Esophagus (tissue), 2 donors: ENCODE data around the gene FKBP14. TPM values are rescaled to one million over a fixed set of nuclear protein-coding genes. Genes with fewer than 3 reads are reported as not detected.

Experiments
- H3K27ac ChIP-seq, 2 donors: one replicate each; pipeline ENCODE4 v1.5.1; 2013; ENCODE audit warnings: low read depth in 2 of 2, mild to moderate bottlenecking in 2 of 2, inconsistent platforms in 1 of 2, low read length in 1 of 2, moderate library complexity in 1 of 2
- H3K27me3 ChIP-seq, 2 donors: one replicate each; pipeline ENCODE4 v1.6.1; 2013; ENCODE audit warnings: low read length in 2 of 2, control low read depth in 1 of 2, mild to moderate bottlenecking in 1 of 2; ENCODE audit not compliant: insufficient read depth in 2 of 2, control insufficient read depth in 1 of 2
- H3K36me3 ChIP-seq, 2 donors: one replicate each; pipeline ENCODE4 v1.6.1; 2013; ENCODE audit warnings: low read length in 1 of 2; ENCODE audit not compliant: control insufficient read depth in 2 of 2, insufficient read depth in 2 of 2
- H3K4me1 ChIP-seq, 2 donors: one replicate each; pipeline ENCODE4 v1.6.1; 2013; ENCODE audit warnings: low read length in 1 of 2; ENCODE audit not compliant: control insufficient read depth in 2 of 2, insufficient read depth in 2 of 2
- H3K4me3 ChIP-seq, 2 donors: one replicate each; pipeline ENCODE4 v1.5.1; 2013; ENCODE audit warnings: low read length in 2 of 2, mild to moderate bottlenecking in 2 of 2, low read depth in 1 of 2, moderate library complexity in 1 of 2
- H3K9me3 ChIP-seq, 2 donors: one replicate each; pipeline ENCODE4 v1.6.1; 2013; ENCODE audit warnings: mild to moderate bottlenecking in 2 of 2, low read depth in 1 of 2, low read length in 1 of 2, moderate library complexity in 1 of 2; ENCODE audit not compliant: control insufficient read depth in 2 of 2, insufficient read depth in 1 of 2
- WGBS, 2 donors: extraction: QIAGEN DNeasy Blood & Tissue Kit; methylation state at CpG; one replicate each; pipeline ENCODE4 v1.1.7; 2013; 5-methylcytosine and 5-hydroxymethylcytosine counted together
- polyA plus RNA-seq, 2 donors: library from polyadenylated mRNA; stranded (reverse); fragments of 200-250 nt; gene quantifications; one replicate each; pipeline ENCODE4 v1.2.3, GENCODE V29; 2013
- donor health status: healthy with polysubstance abuse.
- donor health status: Bipolar disorder and iron deficiency.

The FKBP14 gene
- polyA plus RNA-seq, 2 donors, result 1.9 to 3.0 TPM

- 52 to 57% methylated on average over 8 of the region's 8 CpGs for WGBS, 2 donors
- H3K27me3 ChIP-seq, result no peaks in the 10 kb centered on the region
- H3K36me3 ChIP-seq, result no peaks in the 10 kb centered on the region
- H3K27ac ChIP-seq, result peak overlapping the region; percentile 85 to 96
- peaks cover 0 to 3% of the 10 kb centered on the region in 2 donors for H3K4me1 ChIP-seq
- peak overlapping the region in 1 of 2 donors; percentile 75 for H3K4me3 ChIP-seq
- no peaks in the 10 kb centered on the region for H3K9me3 ChIP-seq
Measured at GRCh38 chr7:29987811-29988317, 38.6 kb downstream of the FKBP14 start.

- WGBS, 2 donors, result 24 to 34% methylated on average over 2 of the region's 2 CpGs
- peaks cover 0 to 3% of the 10 kb centered on the region in 2 donors for H3K4me1 ChIP-seq
- no peak overlapping the region for H3K4me3 ChIP-seq
- no peak overlapping the region for H3K27ac ChIP-seq
- H3K36me3 ChIP-seq, result no peaks in the 10 kb centered on the region
- H3K27me3 ChIP-seq, result no peaks in the 10 kb centered on the region
- no peaks in the 10 kb centered on the region for H3K9me3 ChIP-seq
Measured at GRCh38 chr7:29987083-29987482, 39.4 kb downstream of the FKBP14 start.

GRCh38 chr7:29980151-29980550, 46.4 kb downstream of the FKBP14 start:
- Histone ChIP-seq H3K27me3 (no peaks in the 10 kb centered on the region), H3K36me3 (no peaks in the 10 kb centered on the region), H3K4me3 (no peak overlapping the region), H3K9me3 (no peaks in the 10 kb centered on the region), H3K4me1 (no peaks in the 10 kb centered on the region), H3K27ac (no peak overlapping the region)

- WGBS, 2 donors, result 75 to 92% methylated on average over 8 of the region's 8 CpGs
- no peaks in the 10 kb centered on the region for H3K27me3 ChIP-seq
- H3K9me3 ChIP-seq, result no peaks in the 10 kb centered on the region
- no peak overlapping the region for H3K27ac ChIP-seq
- H3K36me3 ChIP-seq, result no peaks in the 10 kb centered on the region
- H3K4me1 ChIP-seq, result no peaks in the 10 kb centered on the region
- no peak overlapping the region for H3K4me3 ChIP-seq
Measured at GRCh38 chr7:29977886-29978651, 48.4 kb downstream of the FKBP14 start.

- Histone ChIP-seq H3K36me3 (no peaks in the 10 kb centered on the region), H3K4me3 (no peak overlapping the region), H3K27ac (peak overlapping the region in 1 of 2 donors; percentile 40), H3K9me3 (no peaks in the 10 kb centered on the region), H3K27me3 (no peaks in the 10 kb centered on the region), H3K4me1 (no peaks in the 10 kb centered on the region)
- 72 to 83% methylated on average over 6 of the region's 6 CpGs for WGBS, 2 donors
Measured at GRCh38 chr7:29976673-29977415, 49.7 kb downstream of the FKBP14 start.

- WGBS, 2 donors, result 69 to 72% methylated on average over 4 of the region's 4 CpGs
- Histone ChIP-seq H3K27me3 (no peaks in the 10 kb centered on the region), H3K4me3 (no peak overlapping the region), H3K9me3 (no peaks in the 10 kb centered on the region), H3K27ac (no peak overlapping the region), H3K4me1 (no peaks in the 10 kb centered on the region), H3K36me3 (no peaks in the 10 kb centered on the region)
Measured at GRCh38 chr7:29976266-29976665, 50.2 kb downstream of the FKBP14 start.

- Histone ChIP-seq H3K4me3 (no peak overlapping the region), H3K4me1 (no peaks in the 10 kb centered on the region), H3K27me3 (no peaks in the 10 kb centered on the region), H3K9me3 (no peaks in the 10 kb centered on the region), H3K36me3 (no peaks in the 10 kb centered on the region), H3K27ac (no peak overlapping the region)
- WGBS, 2 donors, result 82 to 84% methylated on average over 1 of the region's 1 CpG
Measured at GRCh38 chr7:29975561-29975960, 50.9 kb downstream of the FKBP14 start.

GRCh38 chr7:29974286-29974685, 52.2 kb downstream of the FKBP14 start:
- no peaks in the 10 kb centered on the region for H3K36me3 ChIP-seq
- 87 to 90% methylated on average over 3 of the region's 3 CpGs for WGBS, 2 donors
- H3K27ac ChIP-seq, result no peak overlapping the region
- H3K4me1 ChIP-seq, result no peaks in the 10 kb centered on the region
- no peak overlapping the region for H3K4me3 ChIP-seq
- no peaks in the 10 kb centered on the region for H3K27me3 ChIP-seq
- H3K9me3 ChIP-seq, result no peaks in the 10 kb centered on the region

- WGBS, 2 donors, result 76 to 92% methylated on average over 1 of the region's 1 CpG
- Histone ChIP-seq H3K4me3 (no peak overlapping the region), H3K9me3 (no peaks in the 10 kb centered on the region), H3K36me3 (no peaks in the 10 kb centered on the region), H3K27me3 (no peaks in the 10 kb centered on the region), H3K27ac (no peak overlapping the region), H3K4me1 (no peaks in the 10 kb centered on the region)
Measured at GRCh38 chr7:29972315-29972669, 54.2 kb downstream of the FKBP14 start.
